IMR-90 (cell line): ENCODE results near the gene CLRN3. TPM values are rescaled to one million over a fixed set of nuclear protein-coding genes. Genes with fewer than 3 reads are reported as not detected.

Experiments used
- ATAC-seq: fragments of 200-7000 bp; cut with Tn5 transposase; 2 replicates; pipeline ENCODE4 v1.9.1; 2020; ENCODE audit warnings: low read depth, mild to moderate bottlenecking, moderate library complexity
- BruUV-seq: library from RNA; stranded (reverse); fragments of 400-500 nt; replicated peaks from 2 replicates; lab custom pipeline; 2021; lab: Mats Ljungman, UMichigan
- CTCF ChIA-PET: fragments of 300-600 bp; formaldehyde crosslinking; extraction: SDS; loops from one replicate; lab custom pipeline; 2021; ENCODE audit warnings: antibody characterized with exemption; lab: Yijun Ruan, JAX
- POLR2A ChIA-PET: fragments of 300-600 bp; sonication (Branson Sonifier 250); formaldehyde crosslinking; loops from one replicate; lab custom pipeline; 2022; ENCODE audit warnings: antibody characterized with exemption; ENCODE audit not compliant: unreplicated experiment; lab: Charles Lee
- DNase-seq: peaks from one replicate; pipeline ENCODE4 v3.0.0; 2013
- H2AFZ ChIP-seq: replicated peaks from 2 replicates; pipeline ENCODE3; 2013; ENCODE audit warnings: low read length, mild to moderate bottlenecking; ENCODE audit not compliant: poor library complexity
- H2AK5ac ChIP-seq: 2 replicates; pipeline ENCODE4 v1.6.1; 2013; ENCODE audit warnings: low read depth, low read length, inconsistent platforms
- H2AK9ac ChIP-seq: replicated peaks from 2 replicates; pipeline ENCODE3; 2013; ENCODE audit warnings: mild to moderate bottlenecking, low read depth, low read length, moderate library complexity; ENCODE audit not compliant: poor library complexity
- H2BK120ac ChIP-seq: 2 replicates; pipeline ENCODE4 v1.6.1; 2013; ENCODE audit warnings: low read depth, low read length, inconsistent platforms
- H2BK15ac ChIP-seq: 3 replicates; pipeline ENCODE4 v1.6.1; 2013; ENCODE audit warnings: low read depth, low read length, inconsistent platforms
- H2BK20ac ChIP-seq: 2 replicates; pipeline ENCODE4 v1.6.1; 2013; ENCODE audit warnings: low read depth, mild to moderate bottlenecking, inconsistent platforms, low read length, moderate library complexity
- H2BK5ac ChIP-seq: 2 replicates; pipeline ENCODE4 v1.6.1; 2013; ENCODE audit warnings: mild to moderate bottlenecking, low read depth, low read length, inconsistent platforms; ENCODE audit not compliant: poor library complexity, severe bottlenecking
- H3K14ac ChIP-seq: replicated peaks from 2 replicates; pipeline ENCODE4 v1.6.1; 2013; ENCODE audit warnings: low read depth, low read length, inconsistent platforms
- H3K18ac ChIP-seq: 2 replicates; pipeline ENCODE4 v1.6.1; 2013; ENCODE audit warnings: low read depth, low read length, control low read depth
- H3K23ac ChIP-seq: 2 replicates; pipeline ENCODE4 v1.6.1; 2013; ENCODE audit warnings: low read depth, low read length, inconsistent platforms
- H3K27ac ChIP-seq: 2 replicates; pipeline ENCODE4 v1.5.1; 2013; ENCODE audit warnings: mild to moderate bottlenecking, control low read depth, low read length; ENCODE audit not compliant: insufficient read depth
- H3K27me3 ChIP-seq: 2 replicates; pipeline ENCODE4 v1.6.1; 2013; ENCODE audit warnings: low read length; ENCODE audit not compliant: control insufficient read depth, insufficient read depth
- H3K36me3 ChIP-seq: 2 replicates; pipeline ENCODE4 v1.6.1; 2013; ENCODE audit warnings: low read length, mixed read lengths; ENCODE audit not compliant: control insufficient read depth, insufficient read depth
- H3K4ac ChIP-seq: 2 replicates; pipeline ENCODE4 v1.6.1; 2013; ENCODE audit warnings: low read depth, low read length, inconsistent platforms
- H3K4me1 ChIP-seq: 2 replicates; pipeline ENCODE4 v1.6.1; 2013; ENCODE audit warnings: low read length, mixed read lengths; ENCODE audit not compliant: control insufficient read depth, insufficient read depth
- H3K4me2 ChIP-seq: 2 replicates; pipeline ENCODE4 v1.6.1; 2013; ENCODE audit warnings: low read depth, mild to moderate bottlenecking, control low read depth, low read length, moderate library complexity
- H3K4me3 ChIP-seq: 2 replicates; pipeline ENCODE4 v1.5.1; 2013; ENCODE audit warnings: low read depth, mild to moderate bottlenecking, control low read depth, low read length, moderate library complexity; ENCODE audit not compliant: insufficient read depth
- H3K56ac ChIP-seq: 2 replicates; pipeline ENCODE4 v1.6.1; 2013; ENCODE audit warnings: low read length, inconsistent platforms; ENCODE audit not compliant: insufficient read depth; ENCODE audit errors: extremely low read depth
- H3K79me1 ChIP-seq, 2 experiments: 2 replicates each; pipeline ENCODE4 v1.6.1; 2013; ENCODE audit warnings: low read length in 2 of 2, inconsistent platforms in 1 of 2, low read depth in 1 of 2
- H3K9ac ChIP-seq: 2 replicates; pipeline ENCODE4 v1.6.1; 2013; ENCODE audit warnings: low read depth, low read length, control low read depth
- H3K9me1 ChIP-seq: 2 replicates; pipeline ENCODE4 v1.6.1; 2013; ENCODE audit warnings: low read length, inconsistent platforms; ENCODE audit not compliant: insufficient read depth
- H3K9me3 ChIP-seq: 2 replicates; pipeline ENCODE4 v1.6.1; 2013; ENCODE audit warnings: low read length; ENCODE audit not compliant: control insufficient read depth, insufficient read depth
- H4K20me1 ChIP-seq: 2 replicates; pipeline ENCODE4 v1.6.1; 2013; ENCODE audit warnings: low read length, inconsistent platforms; ENCODE audit not compliant: insufficient read depth
- H4K5ac ChIP-seq: 2 replicates; pipeline ENCODE4 v1.6.1; 2013; ENCODE audit warnings: mild to moderate bottlenecking, low read depth, low read length, control low read depth
- H4K8ac ChIP-seq, 2 experiments: 2 replicates each; pipeline ENCODE4 v1.6.1; 2013; ENCODE audit warnings: low read depth in 2 of 2, low read length in 2 of 2, control low read depth in 1 of 2, inconsistent platforms in 1 of 2
- H4K91ac ChIP-seq: 2 replicates; pipeline ENCODE4 v1.6.1; 2013; ENCODE audit warnings: low read depth, low read length, inconsistent platforms; ENCODE audit not compliant: insufficient read depth
- CEBPB ChIP-seq: IDR thresholded peaks from 2 replicates; pipeline ENCODE4 v1.6.1; 2012; ENCODE audit warnings: low read depth, low read length, improper control_type of control experiment
- CTCF ChIP-seq: conservative IDR thresholded peaks from 2 replicates; pipeline ENCODE4 v1.5.1; 2012; ENCODE audit warnings: mild to moderate bottlenecking, low read depth, low read length, improper control_type of control experiment
- ELK1 ChIP-seq: fragments of 150-350 bp; IDR thresholded peaks from 2 replicates; pipeline ENCODE4 v1.6.1; 2016; ENCODE audit warnings: low read depth, mild to moderate bottlenecking, low read length, moderate library complexity, borderline replicate concordance
- FOS ChIP-seq: fragments of 150-350 bp; IDR thresholded peaks from 2 replicates; pipeline ENCODE4 v1.6.1; 2016; ENCODE audit warnings: low read depth, low read length
- MAZ ChIP-seq: IDR thresholded peaks from 2 replicates; pipeline ENCODE4 v1.6.1; 2012; ENCODE audit warnings: low read depth, mild to moderate bottlenecking, low read length, improper control_type of control experiment, moderate library complexity, borderline replicate concordance
- NFE2L2 ChIP-seq: fragments of 150-350 bp; IDR thresholded peaks from 2 replicates; pipeline ENCODE4 v1.6.1; 2016; ENCODE audit warnings: low read depth, mild to moderate bottlenecking, low read length
- RAD21 ChIP-seq: IDR thresholded peaks from 2 replicates; pipeline ENCODE4 v1.6.1; 2012; ENCODE audit warnings: low read length, improper control_type of control experiment
- USF2 ChIP-seq: fragments of 150-350 bp; IDR thresholded peaks from 2 replicates; pipeline ENCODE4 v1.6.1; 2017; ENCODE audit warnings: mild to moderate bottlenecking, antibody characterized with exemption, low read length, low read depth
- WGBS, 2 experiments: methylation state at CpG; one replicate each; pipeline versions ENCODE4 v1.1.5 to v1.1.7; 2013; ENCODE audit warnings: missing lambda C conversion rate in 2 of 2; ENCODE audit not compliant: insufficient read length in 1 of 2; ENCODE audit errors: extremely low coverage in 2 of 2; 5-methylcytosine and 5-hydroxymethylcytosine counted together
- dilution Hi-C: fragments of 300-500 bp; cut with HindIII; formaldehyde crosslinking; loops from one replicate; pipeline ENCODE4 v1.14.3; 2018; ENCODE audit warnings: low sequenced_read_pairs; ENCODE audit not compliant: unreplicated experiment
- in situ Hi-C: fragments of 300-500 bp; cut with MboI; formaldehyde crosslinking; loops from 3 replicates; pipeline ENCODE4 v1.14.3; 2019; ENCODE audit warnings: low sequenced_read_pairs, inconsistent platforms, mixed read lengths
- intact Hi-C: fragments of 100-400 bp; cut with micrococcal nuclease; formaldehyde crosslinking; loops from 2 replicates; pipeline ENCODE4 v1.10.0; 2022
- polyA plus RNA-seq, 3 experiments: library from polyadenylated mRNA; depleted of rRNA; stranded (reverse); fragments of >200 nt; gene quantifications; 2 replicates each; pipeline ENCODE4 v1.2.3, GENCODE V29; 2012; ENCODE audit warnings: low replicate concordance in 1 of 3
- total RNA-seq: library from RNA; depleted of rRNA; stranded (reverse); fragments of >200 nt; gene quantifications from 2 replicates; pipeline ENCODE4 v1.2.3, GENCODE V29; 2012

The CLRN3 gene
- total and polyA plus RNA-seq, 2 of the 4 experiments (the other 2 are of a cell fraction): not detected

GRCh38 chr10:127877116-127877515, 15.6 kb downstream of the CLRN3 start:
- Histone ChIP-seq H3K4ac (no peak overlapping the region), H3K79me1 (no peaks in the 10 kb centered on the region), H4K5ac (no peak overlapping the region), H4K91ac (no peak overlapping the region), H3K4me1 (no peaks in the 10 kb centered on the region), H3K27ac (no peak overlapping the region), H3K4me2 (no peak overlapping the region), H2BK15ac (no peak overlapping the region), H3K27me3 (no peaks in the 10 kb centered on the region; the same call in 1 of the 2 replicates), H3K9ac (no peak overlapping the region), H2AK5ac (no peak overlapping the region), H4K8ac (no peak overlapping the region), H3K36me3 (no peaks in the 10 kb centered on the region), H2BK5ac (no peak overlapping the region), H3K18ac (no peak overlapping the region), H2BK20ac (no peak overlapping the region), H3K9me1 (no peaks in the 10 kb centered on the region), H3K23ac (no peak overlapping the region), H4K20me1 (no peaks in the 10 kb centered on the region), H3K4me3 (no peak overlapping the region), H3K9me3 (0 out of 2 replicates have a peak, but pooled peaks cover under 1% of the 10 kb centered on the region), H2AK9ac (no peak overlapping the region), H3K56ac (no peak overlapping the region), H2BK120ac (no peak overlapping the region), H2AFZ (no peak overlapping the region), H3K14ac (no peak overlapping the region)
- dilution Hi-C loops (no loop called here), intact Hi-C loops (no loop called here), in situ Hi-C loops (no loop called here)
- ATAC-seq (no peak), DNase-seq (no peak)
- TF ChIP-seq MAZ (no peak), RAD21 (no peak), CTCF (no peak), FOS (no peak), ELK1 (no peak), USF2 (no peak), CEBPB (no peak), NFE2L2 (no peak)
- ChIA-PET CTCF (no interaction called here), POLR2A (no interaction called here)
- WGBS, 2 experiments: 86% methylated on average over 3 of the region's 4 CpGs; no CpG with 5 or more reads in 1 of the 2 experiments
- no TSS peak for BruUV-seq
